NT2/D1 (cell line): ENCODE measurements around the gene TATDN2.
A peak's percentile ranks its signal among the peaks of the same experiment; 100 is the strongest.

Experiments used
- DNase-seq: peaks from one replicate; pipeline ENCODE4 v3.0.0-alpha.2; 2011; ENCODE audit warnings: low read depth, low spot score
- H3K27me3 ChIP-seq: 2 replicates; pipeline ENCODE4 v1.6.0; 2011; ENCODE audit warnings: mild to moderate bottlenecking; ENCODE audit not compliant: insufficient read length, insufficient read depth
- H3K36me3 ChIP-seq: 2 replicates; pipeline ENCODE4 v1.6.1; 2011; ENCODE audit warnings: mild to moderate bottlenecking, low read length, mixed read lengths; ENCODE audit not compliant: insufficient read depth, insufficient read length
- H3K4me1 ChIP-seq: 2 replicates; pipeline ENCODE4 v1.5.1; 2011; ENCODE audit not compliant: insufficient read depth, insufficient read length
- H3K4me3 ChIP-seq: 2 replicates; pipeline ENCODE4 v1.5.1; 2011; ENCODE audit warnings: low read depth; ENCODE audit not compliant: insufficient read length
- H3K9ac ChIP-seq: 2 replicates; pipeline ENCODE4 v1.6.0; 2011; ENCODE audit warnings: low read depth; ENCODE audit not compliant: insufficient read length
- H3K9me3 ChIP-seq: 2 replicates; pipeline ENCODE4 v1.5.1; 2011; ENCODE audit warnings: mild to moderate bottlenecking, low read length; ENCODE audit not compliant: insufficient read depth
- SUZ12 ChIP-seq: IDR thresholded peaks from 2 replicates; pipeline ENCODE4 v1.6.1; 2011; ENCODE audit not compliant: insufficient read length, insufficient read depth; ENCODE audit errors: extremely low read depth
- YY1 ChIP-seq: IDR thresholded peaks from 2 replicates; pipeline ENCODE4 v1.6.1; 2011; ENCODE audit not compliant: insufficient read length, insufficient read depth
- ZNF274 ChIP-seq: IDR thresholded peaks from 2 replicates; pipeline ENCODE4 v1.6.1; 2011; ENCODE audit warnings: mild to moderate bottlenecking, low read depth, low read length

The TATDN2 gene

DNA sequence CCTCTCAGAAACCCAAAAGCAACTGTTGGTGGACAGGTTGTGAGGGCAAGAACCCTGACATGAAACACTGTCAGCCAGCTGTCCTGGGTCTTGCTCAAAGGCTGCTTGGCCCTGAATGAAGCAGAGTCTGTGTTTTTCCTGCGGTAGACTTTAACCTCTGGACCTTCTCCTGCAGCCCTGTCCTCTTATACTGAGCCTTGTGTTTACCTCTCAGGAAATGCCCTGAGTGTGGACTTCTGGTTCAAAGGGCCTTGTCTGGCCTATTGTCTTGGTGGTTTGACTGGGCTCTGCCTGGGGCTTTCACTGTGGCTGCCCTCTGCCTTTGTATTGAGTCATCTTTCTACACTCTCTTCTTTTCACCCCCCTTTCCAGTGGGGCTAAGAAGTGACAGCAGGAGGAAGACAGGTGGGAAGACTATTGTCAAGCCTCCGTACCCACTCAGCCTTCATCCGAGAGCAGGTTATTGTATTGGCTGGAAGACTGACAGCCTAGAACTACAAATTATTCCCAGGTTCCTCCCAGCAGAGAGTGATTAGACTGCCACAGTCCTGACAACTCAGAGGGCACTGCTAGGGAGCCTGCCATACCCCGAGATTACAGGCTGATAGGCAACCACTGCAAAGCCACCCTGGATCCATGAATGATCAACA, 69.2 kb downstream of the TATDN2 start:
- Histone ChIP-seq H3K27me3 (no peaks in the 10 kb centered on the region), H3K4me1 (no peaks in the 10 kb centered on the region), H3K9ac (no peak overlapping the region), H3K4me3 (no peak overlapping the region), H3K9me3 (no peaks in the 10 kb centered on the region), H3K36me3 (peaks cover 70% of the 10 kb centered on the region)
- no peak for DNase-seq
- no peak for TF ChIP-seq YY1
- TF ChIP-seq SUZ12: no peak
- no peak for TF ChIP-seq ZNF274

DNA sequence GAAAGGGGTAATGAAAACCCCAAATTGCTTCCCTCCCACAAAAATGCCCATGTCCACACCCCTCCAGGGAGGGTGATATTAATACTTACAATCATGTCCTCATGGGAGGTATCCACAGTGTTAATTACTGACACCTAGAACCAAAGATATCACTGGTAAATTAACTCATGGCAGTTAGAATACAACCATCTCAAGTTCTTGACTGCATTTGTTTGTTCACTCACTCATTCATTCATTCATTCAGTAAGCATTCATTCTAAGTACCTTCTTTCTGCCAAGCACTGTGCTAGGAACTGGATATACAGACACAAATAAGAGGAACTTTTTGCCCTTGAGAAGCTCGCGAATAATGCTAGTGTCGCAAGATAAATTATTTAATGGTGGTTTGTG, 69.7 kb downstream of the TATDN2 start:
- peaks cover 65% of the 10 kb centered on the region for H3K36me3 ChIP-seq

DNA sequence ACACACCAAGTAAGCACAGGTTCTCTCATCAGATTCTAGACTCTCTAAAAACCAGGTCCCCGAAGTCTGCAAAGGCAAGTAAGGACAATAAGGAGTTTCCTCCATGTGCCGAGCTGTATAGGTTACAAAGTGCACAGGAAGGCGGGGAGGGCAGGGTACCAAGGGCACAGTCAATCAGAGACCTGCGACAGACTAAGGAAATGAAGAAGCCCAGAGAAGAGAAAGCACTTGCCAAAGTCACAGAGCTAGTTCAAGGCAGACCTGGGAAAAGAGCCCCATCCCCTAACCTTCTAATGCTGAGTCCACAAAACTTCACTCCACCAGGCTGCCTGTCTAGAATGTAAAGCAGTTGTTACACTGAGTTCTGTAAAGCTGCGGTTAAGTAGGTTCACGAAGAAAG, 71.0 kb downstream of the TATDN2 start:
- Histone ChIP-seq H3K36me3 (peaks cover 53% of the 10 kb centered on the region), H3K9me3 (no peaks in the 10 kb centered on the region), H3K4me1 (no peaks in the 10 kb centered on the region), H3K9ac (peak overlapping the region; percentile 46), H3K27me3 (no peaks in the 10 kb centered on the region), H3K4me3 (no peak overlapping the region)
- TF ChIP-seq ZNF274: no peak
- DNase-seq: no peak

More for the DNA sequence above, 69.7 kb downstream of the TATDN2 start:
- no peaks in the 10 kb centered on the region for H3K9me3 ChIP-seq
- H3K27me3 ChIP-seq: no peaks in the 10 kb centered on the region
- H3K4me3 ChIP-seq: no peak overlapping the region
- DNase-seq: no peak
- no peaks in the 10 kb centered on the region for H3K4me1 ChIP-seq
- H3K9ac ChIP-seq: no peak overlapping the region
- TF ChIP-seq ZNF274: no peak
- no peak for TF ChIP-seq SUZ12
- TF ChIP-seq YY1: no peak

GRCh38 chr3:10319804-10320203, 71.5 kb downstream of the TATDN2 start:
- no peaks in the 10 kb centered on the region for H3K27me3 ChIP-seq
- H3K36me3 ChIP-seq: peaks cover 47% of the 10 kb centered on the region
- H3K4me3 ChIP-seq: peak overlapping the region; percentile 98
- peak overlapping the region; percentile 99 for H3K9ac ChIP-seq
- TF ChIP-seq SUZ12 (no peak), YY1 (no peak), ZNF274 (no peak)
- no peaks in the 10 kb centered on the region for H3K4me1 ChIP-seq
- no peak for DNase-seq
- H3K9me3 ChIP-seq: no peaks in the 10 kb centered on the region

DNA sequence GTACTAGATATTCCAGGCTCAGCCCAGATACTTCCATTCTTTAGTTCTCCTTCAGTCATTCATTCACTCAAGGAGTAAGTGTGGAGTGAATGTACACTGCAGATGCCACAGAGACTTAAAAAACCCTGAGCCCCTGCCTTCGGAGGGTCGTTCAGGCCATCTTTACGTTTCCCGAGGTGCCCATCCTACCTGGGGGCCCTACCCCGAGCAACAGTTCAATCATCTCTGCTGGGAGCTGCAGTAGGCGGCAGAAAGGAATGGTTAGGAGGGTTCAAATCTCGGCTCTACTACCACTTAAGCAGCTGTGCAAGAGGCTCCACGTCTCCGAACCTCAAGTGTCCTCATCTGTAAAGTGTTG, 72.0 kb downstream of the TATDN2 start:
- H3K9me3 ChIP-seq: no peaks in the 10 kb centered on the region
- no peak for DNase-seq
- H3K4me3 ChIP-seq: peak overlapping the region; percentile 98
- no peaks in the 10 kb centered on the region for H3K4me1 ChIP-seq
- no peak for TF ChIP-seq SUZ12
- TF ChIP-seq ZNF274: no peak
- TF ChIP-seq YY1: no peak
- peak overlapping the region; percentile 99 for H3K9ac ChIP-seq
- H3K27me3 ChIP-seq: no peaks in the 10 kb centered on the region
- peaks cover 42% of the 10 kb centered on the region for H3K36me3 ChIP-seq

GRCh38 chr3:10321630-10322351, 73.5 kb downstream of the TATDN2 start:
- Histone ChIP-seq H3K9me3 (no peaks in the 10 kb centered on the region), H3K4me3 (no peak overlapping the region), H3K4me1 (no peaks in the 10 kb centered on the region), H3K27me3 (no peaks in the 10 kb centered on the region), H3K9ac (no peak overlapping the region), H3K36me3 (peaks cover 27% of the 10 kb centered on the region)
- no peak for TF ChIP-seq SUZ12
- TF ChIP-seq YY1: no peak
- TF ChIP-seq ZNF274: no peak
- DNase-seq: no peak

GRCh38 chr3:10322352-10322710, 74.1 kb downstream of the TATDN2 start:
- Histone ChIP-seq H3K9me3 (no peaks in the 10 kb centered on the region), H3K9ac (no peak overlapping the region), H3K27me3 (no peaks in the 10 kb centered on the region), H3K4me3 (no peak overlapping the region), H3K36me3 (peaks cover 22% of the 10 kb centered on the region), H3K4me1 (no peaks in the 10 kb centered on the region)
- TF ChIP-seq YY1: no peak
- no peak for TF ChIP-seq ZNF274
- TF ChIP-seq SUZ12: no peak
- DNase-seq: no peak
